ENCODE results near the gene LPAR4. TPM values are rescaled to one million over a fixed set of nuclear protein-coding genes. Genes with fewer than 3 reads are reported as not detected.
"Not testable (repeated sequence)": the region's sequence is repeated elsewhere in the genome, so short reads cannot be mapped to it uniquely, and the experiment has no call there.

LPAR4 gene
- total RNA-seq, 1 experiment from 2014 or later: not detected

GRCh38 chrX:78800694-78801093 is 53.2 kb downstream of the LPAR4 start:
- Histone ChIP-seq H3K9me2 (replicated peaks; ENCODE audit: insufficient read depth, low read length) (no peaks in the 10 kb centered on the region), H3K4me1 (ENCODE audit: low read length) (no peaks in the 10 kb centered on the region), H3K9me3 (ENCODE audit: low read length) (peaks cover 6% of the 10 kb centered on the region; the same call in 1 of the 2 replicates), H3K9ac (ENCODE audit: low read length) (no peak overlapping the region), H3K4me2 (ENCODE audit: low read depth, low read length, poor library complexity, severe bottlenecking) (no peak overlapping the region), H3K4me3 (ENCODE audit: low read length) (no peak overlapping the region), H3K27ac (ENCODE audit: low read length) (no peak overlapping the region), H3K79me2 (ENCODE audit: low read length) (no peaks in the 10 kb centered on the region), H3K36me3 (ENCODE audit: insufficient read depth, low read length) (no peaks in the 10 kb centered on the region), H3K27me3 (ENCODE audit: low read length) (no peaks in the 10 kb centered on the region), H2AFZ (ENCODE audit: low read length) (no peak overlapping the region), H4K20me1 (ENCODE audit: insufficient read depth, low read depth, low read length) (no peaks in the 10 kb centered on the region)
- DNase-seq: no peak

DNA sequence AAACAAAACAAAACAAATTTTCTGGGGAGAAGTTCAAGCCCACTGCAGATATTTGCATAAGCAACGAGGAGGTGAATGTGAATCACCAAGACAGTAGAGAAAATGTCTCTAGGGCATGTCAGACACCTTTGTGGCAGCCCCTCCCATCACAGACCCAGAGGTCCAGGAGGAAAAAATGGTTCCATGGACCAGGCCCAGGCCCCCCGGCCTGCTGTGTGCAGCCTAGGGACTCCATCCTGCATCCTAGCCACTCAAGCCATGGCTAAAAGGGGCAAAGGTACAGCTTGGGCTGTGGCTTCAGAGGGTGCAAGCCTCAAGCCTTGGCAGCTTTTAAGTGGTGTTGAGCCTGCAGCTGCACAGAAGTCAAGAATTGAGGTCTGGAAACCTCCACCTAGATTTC is 54.0 kb downstream of the LPAR4 start:
- Histone ChIP-seq H3K9ac (ENCODE audit: low read length) (no peak overlapping the region), H3K79me2 (ENCODE audit: low read length) (no peaks in the 10 kb centered on the region), H3K36me3 (ENCODE audit: insufficient read depth, low read length) (no peaks in the 10 kb centered on the region), H3K4me2 (ENCODE audit: low read depth, low read length, poor library complexity, severe bottlenecking) (no peak overlapping the region), H3K27ac (ENCODE audit: low read length) (no peak overlapping the region), H3K4me1 (ENCODE audit: low read length) (no peaks in the 10 kb centered on the region), H2AFZ (ENCODE audit: low read length) (no peak overlapping the region), H3K9me3 (ENCODE audit: low read length) (peaks cover 6% of the 10 kb centered on the region; the same call in 1 of the 2 replicates), H3K27me3 (ENCODE audit: low read length) (no peaks in the 10 kb centered on the region), H3K9me2 (replicated peaks; ENCODE audit: insufficient read depth, low read length) (no peaks in the 10 kb centered on the region), H3K4me3 (ENCODE audit: low read length) (no peak overlapping the region), H4K20me1 (ENCODE audit: insufficient read depth, low read depth, low read length) (no peaks in the 10 kb centered on the region)
- DNase-seq: no peak

GRCh38 chrX:78802526-78802925 is 55.0 kb downstream of the LPAR4 start:
- not testable (repeated sequence) for H3K4me1 ChIP-seq (ENCODE audit: low read length); H3K27ac ChIP-seq (ENCODE audit: low read length); H2AFZ ChIP-seq (ENCODE audit: low read length)

More at GRCh38 chrX:78802526-78802925, 55.0 kb downstream of the LPAR4 start:
- not testable (repeated sequence) for H3K4me3 ChIP-seq (ENCODE audit: low read length); H3K9me3 ChIP-seq (ENCODE audit: low read length); H3K4me2 ChIP-seq (ENCODE audit: low read depth, low read length, poor library complexity, severe bottlenecking); H3K27me3 ChIP-seq (ENCODE audit: low read length); H3K79me2 ChIP-seq (ENCODE audit: low read length); DNase-seq; H3K9me2 ChIP-seq (replicated peaks; ENCODE audit: insufficient read depth, low read length); H3K36me3 ChIP-seq (ENCODE audit: insufficient read depth, low read length); H3K9ac ChIP-seq (ENCODE audit: low read length); H4K20me1 ChIP-seq (ENCODE audit: insufficient read depth, low read depth, low read length)

Other genes starting within 250 kb of the LPAR4 start
- not detected in 2 replicates for gene RTL3, start 88.4 kb upstream of the LPAR4 start, total RNA-seq (2014; rRNA removed; shearing (Covaris generic); ENCODE audit: low replicate concordance)
- 0.51 and 1.3 TPM in 2 replicates for gene P2RY10, start 197.7 kb downstream of the LPAR4 start, total RNA-seq (2014; rRNA removed; shearing (Covaris generic); ENCODE audit: low replicate concordance)

All from Karpas-422 (cell line).